GM06990 (cell line): ENCODE data around the gene DAPK1.

Source experiments
- DNase-seq: peaks from one replicate; pipeline ENCODE4 v3.0.0-alpha.2; 2011; ENCODE audit not compliant: insufficient read length; ENCODE audit errors: extremely low read depth
- H3K27me3 ChIP-seq: replicated peaks from 2 replicates; pipeline ENCODE4 v1.6.0; 2011; ENCODE audit warnings: low read length; ENCODE audit not compliant: control insufficient read depth, insufficient read depth
- H3K36me3 ChIP-seq: 2 replicates; pipeline ENCODE4 v1.5.1; 2011; ENCODE audit warnings: low read length; ENCODE audit not compliant: control insufficient read depth, insufficient read depth
- H3K4me3 ChIP-seq: replicated peaks from 2 replicates; pipeline ENCODE4 v1.5.1; 2011; ENCODE audit warnings: low read depth, mild to moderate bottlenecking, control low read depth, low read length
- TF ChIP-seq, protein P1 (sequence below): IDR thresholded peaks from 2 replicates; pipeline ENCODE4 v1.5.1; 2011; ENCODE audit warnings: low read length, control low read depth, mild to moderate bottlenecking, inconsistent platforms; ENCODE audit not compliant: insufficient read depth, poor library complexity, severe bottlenecking

The DAPK1 gene

DNA sequence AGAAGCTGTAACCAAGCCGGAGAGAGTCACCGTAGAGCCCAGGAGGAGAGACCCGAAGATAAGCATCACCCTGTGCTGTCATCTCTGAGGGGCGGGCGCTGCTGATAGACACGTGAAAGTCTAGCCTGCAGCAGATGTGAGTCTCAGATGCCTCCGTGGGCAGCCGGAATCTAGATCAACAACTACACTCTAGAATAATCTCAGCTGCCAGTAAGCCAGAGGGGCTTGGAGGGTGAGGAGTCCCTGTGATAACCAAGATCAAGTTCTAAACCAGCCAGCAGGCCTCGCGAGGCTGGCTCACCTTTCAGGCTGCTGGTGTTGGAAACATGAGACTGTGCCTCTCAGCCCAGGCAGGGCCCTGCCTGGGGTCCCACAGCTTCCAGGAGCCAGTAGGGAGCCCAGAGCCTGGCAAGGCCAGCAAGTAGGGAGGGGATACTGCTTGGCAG is 54.1 kb downstream of the DAPK1 start:
- no peaks in the 10 kb centered on the region; the same call in none of the 2 replicates for H3K36me3 ChIP-seq
- no peaks in the 10 kb centered on the region for H3K27me3 ChIP-seq
- TF ChIP-seq, protein P1, sequence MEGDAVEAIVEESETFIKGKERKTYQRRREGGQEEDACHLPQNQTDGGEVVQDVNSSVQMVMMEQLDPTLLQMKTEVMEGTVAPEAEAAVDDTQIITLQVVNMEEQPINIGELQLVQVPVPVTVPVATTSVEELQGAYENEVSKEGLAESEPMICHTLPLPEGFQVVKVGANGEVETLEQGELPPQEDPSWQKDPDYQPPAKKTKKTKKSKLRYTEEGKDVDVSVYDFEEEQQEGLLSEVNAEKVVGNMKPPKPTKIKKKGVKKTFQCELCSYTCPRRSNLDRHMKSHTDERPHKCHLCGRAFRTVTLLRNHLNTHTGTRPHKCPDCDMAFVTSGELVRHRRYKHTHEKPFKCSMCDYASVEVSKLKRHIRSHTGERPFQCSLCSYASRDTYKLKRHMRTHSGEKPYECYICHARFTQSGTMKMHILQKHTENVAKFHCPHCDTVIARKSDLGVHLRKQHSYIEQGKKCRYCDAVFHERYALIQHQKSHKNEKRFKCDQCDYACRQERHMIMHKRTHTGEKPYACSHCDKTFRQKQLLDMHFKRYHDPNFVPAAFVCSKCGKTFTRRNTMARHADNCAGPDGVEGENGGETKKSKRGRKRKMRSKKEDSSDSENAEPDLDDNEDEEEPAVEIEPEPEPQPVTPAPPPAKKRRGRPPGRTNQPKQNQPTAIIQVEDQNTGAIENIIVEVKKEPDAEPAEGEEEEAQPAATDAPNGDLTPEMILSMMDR: no peak
- no peak for DNase-seq
- no peak overlapping the region for H3K4me3 ChIP-seq

DNA sequence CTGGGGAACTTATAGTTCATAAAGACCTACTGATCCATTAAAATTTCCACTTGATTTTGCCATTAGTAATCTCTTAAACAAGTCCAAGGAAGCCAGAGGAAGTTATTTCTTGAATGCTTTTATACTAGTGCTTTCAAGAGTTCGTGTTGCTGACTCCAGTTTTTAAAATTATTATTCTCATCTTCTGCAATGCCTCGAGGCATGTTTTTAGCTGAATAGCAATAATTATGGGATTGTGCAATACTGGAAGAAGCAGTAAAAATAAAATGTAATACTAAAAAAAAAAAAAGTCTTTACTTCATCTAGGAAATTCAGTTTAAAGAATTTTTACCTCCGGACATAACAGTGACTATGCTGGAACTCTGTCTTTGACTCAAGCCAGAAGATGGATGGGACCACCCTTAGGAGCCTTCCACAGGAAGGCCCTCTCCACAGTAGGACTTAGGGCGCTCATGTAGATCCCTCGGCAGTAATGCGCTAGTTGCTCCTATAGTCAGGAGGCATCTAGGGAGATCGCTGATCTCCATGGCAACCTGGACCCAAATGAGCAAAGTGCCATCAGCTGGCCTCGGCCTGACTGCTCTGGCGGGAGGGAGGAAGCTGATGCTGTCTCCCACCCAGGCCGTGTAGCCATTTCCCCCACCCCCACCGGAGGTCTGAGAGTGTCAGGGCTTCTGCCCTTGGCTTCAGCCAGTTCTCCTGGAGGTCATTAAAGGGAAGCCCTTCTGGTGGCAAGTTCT is 56.7 kb downstream of the DAPK1 start:
- H3K36me3 ChIP-seq: no peaks in the 10 kb centered on the region; the same call in none of the 2 replicates
- TF ChIP-seq, protein P1: no peak
- DNase-seq: no peak
- no peak overlapping the region for H3K4me3 ChIP-seq
- no peaks in the 10 kb centered on the region for H3K27me3 ChIP-seq

DNA sequence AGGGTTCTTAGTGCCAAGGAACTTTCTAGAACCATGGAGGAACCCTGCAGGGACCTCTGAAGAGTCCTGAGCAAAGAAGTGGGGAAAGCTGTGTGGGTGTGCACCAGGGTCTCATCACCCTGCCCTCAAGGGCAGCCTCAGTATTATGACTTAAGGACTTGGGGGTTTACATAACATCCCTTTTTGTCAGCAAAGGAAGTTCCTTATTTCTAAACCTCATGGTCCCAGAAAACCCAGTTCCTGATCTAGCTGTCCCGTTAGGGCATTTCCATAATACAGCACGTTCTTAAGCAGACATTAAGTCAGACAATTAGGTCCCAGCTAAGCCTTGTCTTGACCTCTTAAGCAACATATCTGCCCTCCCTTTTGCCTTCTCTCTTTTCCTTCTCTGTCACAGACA is 57.3 kb downstream of the DAPK1 start:
- H3K27me3 ChIP-seq: no peaks in the 10 kb centered on the region
- TF ChIP-seq, protein P1: no peak
- H3K36me3 ChIP-seq: no peaks in the 10 kb centered on the region; the same call in none of the 2 replicates
- no peak overlapping the region for H3K4me3 ChIP-seq
- DNase-seq: no peak

DNA sequence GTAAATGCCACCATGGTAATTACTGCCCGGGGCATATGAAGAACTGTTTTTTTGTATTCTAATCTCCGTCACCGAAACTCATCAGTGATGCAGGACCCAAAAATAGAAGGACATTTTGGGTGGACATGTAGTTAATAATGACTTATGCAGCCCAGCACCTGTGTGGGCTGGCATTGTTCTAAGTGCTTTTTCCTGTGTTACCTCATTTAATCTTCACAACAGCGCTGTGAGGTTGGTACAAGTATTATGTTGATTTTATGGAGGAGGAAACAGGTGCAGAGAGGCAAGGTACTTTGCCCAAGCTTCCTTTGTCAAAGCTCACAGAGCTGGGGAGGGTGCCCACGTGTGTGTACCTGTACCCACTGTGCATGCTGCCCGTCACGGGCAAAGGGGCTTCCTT is 58.4 kb downstream of the DAPK1 start:
- H3K4me3 ChIP-seq: no peak overlapping the region
- DNase-seq: no peak

DNA sequence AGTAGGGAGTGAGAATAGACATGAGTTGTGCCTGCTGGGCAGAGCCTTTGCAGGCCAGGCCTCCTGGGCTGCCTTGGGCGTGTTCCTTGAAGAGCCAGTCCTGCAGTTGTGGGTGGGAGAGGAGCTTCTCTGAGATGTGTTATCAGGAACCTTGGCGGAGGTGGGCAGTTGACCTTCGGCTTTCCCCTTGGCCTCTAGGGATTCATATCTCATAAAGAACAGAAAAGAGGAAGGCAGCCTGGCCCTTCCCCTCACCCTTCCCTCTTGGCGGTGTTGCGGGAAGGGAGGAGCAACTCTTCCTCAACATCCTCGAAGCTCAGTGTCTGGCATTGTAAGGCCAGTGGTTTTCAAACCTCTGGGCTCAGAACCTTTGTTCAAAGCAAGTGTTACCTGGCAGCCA is 59.2 kb downstream of the DAPK1 start:
- Histone ChIP-seq H3K27me3 (no peaks in the 10 kb centered on the region), H3K36me3 (no peaks in the 10 kb centered on the region; the same call in 1 of the 2 replicates), H3K4me3 (no peak overlapping the region)
- TF ChIP-seq, protein P1: no peak
- DNase-seq: no peak

More for the DNA sequence above, 58.4 kb downstream of the DAPK1 start:
- Histone ChIP-seq H3K36me3 (no peaks in the 10 kb centered on the region; the same call in none of the 2 replicates), H3K27me3 (no peaks in the 10 kb centered on the region)
- TF ChIP-seq, protein P1: no peak
